Adipose tissue (tissue), 3 donors: Measurements from ENCODE around the gene UNKL. TPM values are rescaled to one million over a fixed set of nuclear protein-coding genes. Genes with fewer than 3 reads are reported as not detected.

ENCODE experiments used
- polyA plus RNA-seq, 3 donors: library from polyadenylated mRNA; stranded (reverse); fragments of 200-250 nt; gene quantifications; one replicate each; pipeline ENCODE4 v1.2.3, GENCODE V29; 2013
- donor health status: healthy with polysubstance abuse.
- donor health status: Bipolar disorder and iron deficiency.
- donor health status: healthy.

The UNKL gene
- polyA plus RNA-seq, 3 donors, result 7.2 to 12.7 (median 11.3) TPM

Other genes starting within 250 kb of the UNKL start
- gene TPSG1, start 189.4 kb downstream of the UNKL start, polyA plus RNA-seq, result under 1 TPM; 0.10 to 0.45 (median 0.15) TPM
- 10 to 100 TPM in 2 of 3 donors, 1 to 10 TPM in 1; 8.0 to 26.3 (median 18.4) TPM for gene TPSB2, start 184.5 kb downstream of the UNKL start, polyA plus RNA-seq
- 10 to 100 TPM in 2 of 3 donors, 1 to 10 TPM in 1; 6.6 to 22.0 (median 10.0) TPM for gene TPSAB1, start 174.0 kb downstream of the UNKL start, polyA plus RNA-seq
- 1 to 10 TPM in 1 of 3 donors, under 1 TPM in 1, not detected in 1; 0.16 to 1.2 TPM for gene TPSD1, start 158.6 kb downstream of the UNKL start, polyA plus RNA-seq
- gene UBE2I, start 105.1 kb downstream of the UNKL start, polyA plus RNA-seq, result 10 to 100 TPM; 33.1 to 65.3 (median 52.4) TPM
- 10 to 100 TPM in 1 of 3 donors, 1 to 10 TPM in 2; 2.7 to 11.4 (median 6.2) TPM for gene BAIAP3, start 81.1 kb downstream of the UNKL start, polyA plus RNA-seq
- gene TSR3, start 62.8 kb downstream of the UNKL start, polyA plus RNA-seq, result 10 to 100 TPM; 42.0 to 69.2 (median 57.8) TPM
- gene GNPTG, start 62.8 kb downstream of the UNKL start, polyA plus RNA-seq, result 10 to 100 TPM; 32.2 to 67.4 (median 40.4) TPM
- gene UQCC4, start 6.0 kb upstream of the UNKL start, polyA plus RNA-seq, result 10 to 100 TPM; 10.1 to 25.7 (median 16.8) TPM
- under 1 TPM in 1 of 3 donors, not detected in 2; 0.24 TPM for gene PERCC1, start 16.4 kb upstream of the UNKL start, polyA plus RNA-seq
- under 1 TPM; 0.24 to 0.56 (median 0.55) TPM for gene CCDC154, start 29.9 kb upstream of the UNKL start, polyA plus RNA-seq
- 10 to 100 TPM; 31.5 to 51.7 (median 33.9) TPM for gene CLCN7, start 60.3 kb upstream of the UNKL start, polyA plus RNA-seq
- gene PTX4, start 74.2 kb upstream of the UNKL start, polyA plus RNA-seq, result under 1 TPM in 1 of 3 donors, not detected in 2; 0.07 TPM
- gene TELO2, start 78.7 kb upstream of the UNKL start, polyA plus RNA-seq, result 10 to 100 TPM; 29.7 to 47.7 (median 39.2) TPM
- gene TMEM204, start 119.0 kb upstream of the UNKL start, polyA plus RNA-seq, result 10 to 100 TPM; 15.1 to 48.6 (median 39.8) TPM
- 10 to 100 TPM in 1 of 3 donors, 1 to 10 TPM in 2; 6.5 to 12.6 (median 8.1) TPM for gene IFT140, start 197.4 kb upstream of the UNKL start, polyA plus RNA-seq
- 1 to 10 TPM; 4.1 to 9.3 (median 7.1) TPM for gene CRAMP1, start 197.7 kb upstream of the UNKL start, polyA plus RNA-seq